Measurements from ENCODE around the gene FBXO21. TPM values are rescaled to one million over a fixed set of nuclear protein-coding genes. Genes with fewer than 3 reads are reported as not detected.
"Not testable (repeated sequence)": the region's sequence is repeated elsewhere in the genome, so short reads cannot be mapped to it uniquely, and the experiment has no call there.

The FBXO21 gene
- total and polyA plus RNA-seq, 8 donors, result 7.4 to 494 (median 32.2) TPM

DNA sequence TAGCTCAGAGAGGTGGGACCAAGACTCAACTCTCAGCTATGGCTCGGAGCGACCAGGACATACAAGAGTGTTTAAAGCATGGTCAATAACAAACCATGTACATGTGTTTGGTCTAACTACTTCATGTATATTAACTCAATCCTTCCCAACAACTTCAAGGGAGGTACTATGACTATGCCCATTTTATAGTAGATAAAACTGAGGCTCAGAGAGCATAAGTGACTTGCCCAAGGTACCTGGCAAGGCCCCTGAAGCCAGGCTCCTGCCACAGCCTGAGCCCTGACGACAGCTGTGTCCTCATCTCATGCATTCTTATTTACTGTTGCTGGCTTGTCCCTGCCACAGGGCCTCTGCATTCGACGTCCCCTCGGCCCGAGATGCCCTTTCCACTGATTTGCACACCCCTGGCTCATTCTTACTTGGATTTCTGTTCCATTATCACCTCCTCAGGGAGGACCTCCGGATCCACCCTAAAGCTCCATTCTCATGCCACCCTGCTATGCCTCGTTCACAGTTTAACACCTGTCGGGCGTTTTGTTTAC is 93.7 kb downstream of the FBXO21 start:
- Histone ChIP-seq H3K4me1 (peaks cover 57 to 88% (median 83%) of the 10 kb centered on the region in 4 donors), H3K36me3 (peaks cover 0 to 7% (median 0%) of the 10 kb centered on the region in 4 donors), H3K9me3 (no peaks in the 10 kb centered on the region), H3K4me3 (peak overlapping the region in 3 of 4 donors; percentile 72 to 96 (median 86)), H3K27ac (peak overlapping the region; percentile 48 to 90 (median 52)), H3K27me3 (peaks cover 0 to 49% (median 19%) of the 10 kb centered on the region in 3 donors)
- intact Hi-C loops (cut with DNase I; ENCODE audit: low total_unique reads), result no loop called here
- no peak for DNase-seq
- TF ChIP-seq EP300 (IDR thresholded peaks at IDR 0.05) (no peak), POLR2A (IDR thresholded peaks at IDR 0.05) (no peak), CTCF (IDR thresholded peaks at IDR 0.05) (no peak), POLR2AphosphoS5 (IDR thresholded peaks at IDR 0.05) (no peak)
- WGBS, 5 donors, result 28 to 54% (median 37%) methylated on average over 11 of the region's 11 CpGs

GRCh38 chr12:117095191-117095590 is 95.1 kb downstream of the FBXO21 start:
- H3K4me3 ChIP-seq; H3K36me3 ChIP-seq; intact Hi-C loops (cut with DNase I; ENCODE audit: low total_unique reads); H3K9me3 ChIP-seq: not testable (repeated sequence)
- DNase-seq, result peak in 1 of 2 donors; percentile 58
- Histone ChIP-seq H3K27me3 (peaks cover 0 to 39% (median 19%) of the 10 kb centered on the region in 3 donors), H3K27ac (peak overlapping the region; percentile 48 to 90 (median 66)), H3K4me1 (peaks cover 66 to 99% (median 91%) of the 10 kb centered on the region in 4 donors)
- 45 to 65% (median 60%) methylated on average over 9 to 10 of the region's 10 CpGs for WGBS, 5 donors

DNA sequence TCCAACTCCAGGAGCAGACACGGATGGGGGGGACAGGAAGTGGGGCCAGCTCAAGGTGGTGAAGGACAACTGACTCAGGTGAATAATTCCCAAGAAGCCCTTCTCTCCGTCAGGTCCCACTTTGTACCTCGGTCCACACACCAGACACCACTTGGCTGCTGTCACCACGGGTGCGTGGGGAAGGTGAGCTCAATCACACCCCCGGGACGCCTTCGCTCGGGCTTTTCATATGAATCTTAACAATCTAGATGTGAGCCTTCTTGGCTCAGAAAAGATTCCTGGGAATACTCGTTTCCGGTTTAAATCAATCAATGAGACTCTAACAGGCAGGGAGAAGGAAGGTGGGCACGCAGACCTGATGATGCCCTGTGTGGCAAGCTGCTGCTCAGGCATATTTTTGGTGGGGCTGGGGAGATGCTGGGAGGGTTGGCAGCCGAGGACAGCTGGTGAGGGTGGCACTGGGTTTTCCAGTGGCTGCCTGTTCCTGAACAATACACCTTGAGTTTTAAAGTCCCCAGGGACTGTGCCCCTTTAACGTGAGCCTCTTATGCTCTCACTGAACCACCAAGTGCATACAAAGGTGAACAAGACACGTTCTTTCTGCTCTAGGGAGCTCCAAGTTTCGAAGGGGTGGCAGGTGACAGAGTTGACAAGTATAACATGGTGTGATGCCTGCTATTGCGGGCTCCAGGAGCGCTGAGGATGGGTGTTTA is 96.2 kb downstream of the FBXO21 start:
- 43 to 52% (median 50%) methylated on average over 18 of the region's 18 CpGs for WGBS, 5 donors
- no peak for DNase-seq
- H3K27ac ChIP-seq, result peak overlapping the region; percentile 49 to 90 (median 85)

GRCh38 chr12:117093431-117093830 is 96.8 kb downstream of the FBXO21 start:
- peak overlapping the region; percentile 41 to 90 (median 85) for H3K27ac ChIP-seq
- DNase-seq, result no peak
- H3K4me1 ChIP-seq, result peaks cover 63 to 94% (median 82%) of the 10 kb centered on the region in 4 donors
- 70 to 88% (median 76%) methylated on average over 11 of the region's 11 CpGs for WGBS, 5 donors
- H3K9me3 ChIP-seq, result no peaks in the 10 kb centered on the region
- peaks cover 0 to 21% (median 4%) of the 10 kb centered on the region in 3 donors for H3K27me3 ChIP-seq
- H3K4me3 ChIP-seq, result no peak overlapping the region
- TF ChIP-seq EP300 (IDR thresholded peaks at IDR 0.05) (no peak), POLR2A (IDR thresholded peaks at IDR 0.05) (no peak), POLR2AphosphoS5 (IDR thresholded peaks at IDR 0.05) (no peak)
- peaks cover 0 to 7% (median 0%) of the 10 kb centered on the region in 4 donors for H3K36me3 ChIP-seq
- intact Hi-C loops (cut with DNase I; ENCODE audit: low total_unique reads), result no loop called here

More for the DNA sequence above, 96.2 kb downstream of the FBXO21 start:
- no peaks in the 10 kb centered on the region for H3K9me3 ChIP-seq
- H3K4me3 ChIP-seq, result no peak overlapping the region
- peaks cover 0 to 28% (median 11%) of the 10 kb centered on the region in 3 donors for H3K27me3 ChIP-seq
- peaks cover 61 to 94% (median 83%) of the 10 kb centered on the region in 4 donors for H3K4me1 ChIP-seq
- H3K36me3 ChIP-seq, result peaks cover 0 to 7% (median 0%) of the 10 kb centered on the region in 4 donors
- intact Hi-C loops (cut with DNase I; ENCODE audit: low total_unique reads), result no loop called here
- TF ChIP-seq POLR2AphosphoS5 (IDR thresholded peaks at IDR 0.05) (no peak), EP300 (IDR thresholded peaks at IDR 0.05) (no peak), CTCF (IDR thresholded peaks at IDR 0.05) (no peak), POLR2A (IDR thresholded peaks at IDR 0.05) (no peak)

DNA sequence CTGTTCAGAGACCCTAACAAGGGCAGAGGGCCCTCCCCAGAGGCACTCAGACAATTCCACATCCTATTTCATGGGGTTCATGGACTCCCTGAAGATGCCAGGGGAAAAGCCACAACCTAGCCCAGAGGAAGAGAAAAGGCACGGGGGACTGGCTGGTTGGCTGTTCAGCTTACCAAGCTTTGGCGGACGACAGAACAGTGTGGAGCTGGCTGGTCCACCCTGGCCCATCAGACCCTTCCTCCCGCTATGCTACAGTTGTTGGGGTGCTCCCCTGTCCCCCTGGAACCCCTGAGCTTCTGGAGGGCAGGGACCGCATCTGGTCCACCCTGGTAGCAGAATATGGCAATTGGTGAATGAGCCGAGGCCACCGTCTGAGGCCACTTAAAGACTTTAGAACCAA is 97.4 kb downstream of the FBXO21 start:
- WGBS, 5 donors, result 87 to 93% (median 90%) methylated on average over 5 to 7 of the region's 7 CpGs
- H3K9me3 ChIP-seq, result no peaks in the 10 kb centered on the region
- H3K27me3 ChIP-seq, result peaks cover 0 to 16% (median 0%) of the 10 kb centered on the region in 3 donors
- DNase-seq, result no peak
- peaks cover 0 to 7% (median 0%) of the 10 kb centered on the region in 4 donors for H3K36me3 ChIP-seq
- peaks cover 69 to 94% (median 80%) of the 10 kb centered on the region in 4 donors for H3K4me1 ChIP-seq
- TF ChIP-seq CTCF (IDR thresholded peaks at IDR 0.05), result no peak
- intact Hi-C loops (cut with DNase I; ENCODE audit: low total_unique reads), result no loop called here
- no peak overlapping the region for H3K4me3 ChIP-seq
- H3K27ac ChIP-seq, result peak overlapping the region; percentile 41 to 90 (median 85)

All from stomach (tissue), 9 donors.